NCI-H2029 (cell line): Measurements from ENCODE around the gene PAX3.

ENCODE experiments used
- DNase-seq: peaks from one replicate; lab custom pipeline; 2025; lab: John Stamatoyannopoulos, UW

PAX3 gene

GRCh38 chr2:222296911-222297599 lies 1.7 kb downstream of the PAX3 start:
- DNase-seq, result no peak

GRCh38 chr2:222296311-222296741 lies 2.5 kb downstream of the PAX3 start:
- no peak for DNase-seq

GRCh38 chr2:222295368-222296062 lies 3.3 kb downstream of the PAX3 start:
- DNase-seq, result no peak

GRCh38 chr2:222294996-222295367 lies 3.8 kb downstream of the PAX3 start:
- no peak for DNase-seq

GRCh38 chr2:222293660-222294630 lies 4.9 kb downstream of the PAX3 start:
- DNase-seq, result no peak

- DNase-seq, result no peak
Observed at GRCh38 chr2:222292149-222293134, 6.4 kb downstream of the PAX3 start.

- no peak for DNase-seq
Observed at GRCh38 chr2:222291485-222291841, 7.3 kb downstream of the PAX3 start.

- no peak for DNase-seq
Observed at GRCh38 chr2:222290736-222291484, 7.9 kb downstream of the PAX3 start.

GRCh38 chr2:222290401-222290735 lies 8.4 kb downstream of the PAX3 start:
- no peak for DNase-seq

GRCh38 chr2:222289278-222290160 lies 9.3 kb downstream of the PAX3 start:
- no peak for DNase-seq

- no peak for DNase-seq
Observed at GRCh38 chr2:222288590-222289277, 10.1 kb downstream of the PAX3 start.

GRCh38 chr2:222287862-222288479 lies 10.8 kb downstream of the PAX3 start:
- no peak for DNase-seq

- no peak for DNase-seq
Observed at GRCh38 chr2:222284466-222284865, 14.3 kb downstream of the PAX3 start.

GRCh38 chr2:222283634-222284033 lies 15.2 kb downstream of the PAX3 start:
- DNase-seq, result no peak

GRCh38 chr2:222281506-222281905 lies 17.3 kb downstream of the PAX3 start:
- no peak for DNase-seq

- DNase-seq, result no peak
Observed at GRCh38 chr2:222280795-222281194, 18.0 kb downstream of the PAX3 start.

GRCh38 chr2:222272446-222273015 lies 26.3 kb downstream of the PAX3 start:
- no peak for DNase-seq

GRCh38 chr2:222271854-222272253 lies 26.9 kb downstream of the PAX3 start:
- DNase-seq, result no peak
